ENCODE measurements around the gene BAX. TPM values are rescaled to one million over a fixed set of nuclear protein-coding genes. Genes with fewer than 3 reads are reported as not detected.

BAX gene
- total RNA-seq, 4 donors from 2014 or later = 38.9 to 42.8 (median 42.4) TPM

DNA sequence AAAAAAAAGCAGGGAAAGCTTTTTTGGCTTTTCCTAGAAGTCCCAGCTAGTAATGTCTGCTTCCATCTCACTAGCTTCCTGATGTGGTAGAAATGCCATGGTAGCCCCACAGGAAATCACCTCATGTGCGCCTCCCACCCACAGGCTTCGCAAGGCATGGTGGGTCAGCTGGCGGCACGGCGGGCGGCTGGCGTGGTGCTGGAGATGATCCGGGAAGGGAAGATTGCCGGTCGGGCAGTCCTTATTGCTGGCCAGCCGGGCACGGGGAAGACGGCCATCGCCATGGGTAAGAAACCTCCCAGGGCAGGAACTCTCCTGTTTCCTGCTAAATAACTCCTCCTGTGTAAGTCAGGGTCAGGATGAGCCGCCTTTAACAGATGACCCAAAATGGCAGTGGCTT, 49.5 kb downstream of the BAX start:
- H3K27ac ChIP-seq = no peak overlapping the region
- H3K9me3 ChIP-seq = no peaks in the 10 kb centered on the region
- DNase-seq = no peak
- intact Hi-C loops (cut with DNase I) = no loop called here
- WGBS, 2 donors = 95 to 97% methylated on average over 14 to 15 of the region's 15 CpGs
- H3K36me3 ChIP-seq = peaks cover 27 to 95% (median 36%) of the 10 kb centered on the region in 3 donors
- peaks cover 0 to 6% (median 0%) of the 10 kb centered on the region in 3 donors for H3K4me1 ChIP-seq
- no peaks in the 10 kb centered on the region for H3K27me3 ChIP-seq
- TF ChIP-seq POLR2A (IDR thresholded peaks at IDR 0.05) = no peak
- TF ChIP-seq, protein P1, sequence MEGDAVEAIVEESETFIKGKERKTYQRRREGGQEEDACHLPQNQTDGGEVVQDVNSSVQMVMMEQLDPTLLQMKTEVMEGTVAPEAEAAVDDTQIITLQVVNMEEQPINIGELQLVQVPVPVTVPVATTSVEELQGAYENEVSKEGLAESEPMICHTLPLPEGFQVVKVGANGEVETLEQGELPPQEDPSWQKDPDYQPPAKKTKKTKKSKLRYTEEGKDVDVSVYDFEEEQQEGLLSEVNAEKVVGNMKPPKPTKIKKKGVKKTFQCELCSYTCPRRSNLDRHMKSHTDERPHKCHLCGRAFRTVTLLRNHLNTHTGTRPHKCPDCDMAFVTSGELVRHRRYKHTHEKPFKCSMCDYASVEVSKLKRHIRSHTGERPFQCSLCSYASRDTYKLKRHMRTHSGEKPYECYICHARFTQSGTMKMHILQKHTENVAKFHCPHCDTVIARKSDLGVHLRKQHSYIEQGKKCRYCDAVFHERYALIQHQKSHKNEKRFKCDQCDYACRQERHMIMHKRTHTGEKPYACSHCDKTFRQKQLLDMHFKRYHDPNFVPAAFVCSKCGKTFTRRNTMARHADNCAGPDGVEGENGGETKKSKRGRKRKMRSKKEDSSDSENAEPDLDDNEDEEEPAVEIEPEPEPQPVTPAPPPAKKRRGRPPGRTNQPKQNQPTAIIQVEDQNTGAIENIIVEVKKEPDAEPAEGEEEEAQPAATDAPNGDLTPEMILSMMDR (IDR thresholded peaks at IDR 0.05) = no peak
- no peak overlapping the region for H3K4me3 ChIP-seq

DNA sequence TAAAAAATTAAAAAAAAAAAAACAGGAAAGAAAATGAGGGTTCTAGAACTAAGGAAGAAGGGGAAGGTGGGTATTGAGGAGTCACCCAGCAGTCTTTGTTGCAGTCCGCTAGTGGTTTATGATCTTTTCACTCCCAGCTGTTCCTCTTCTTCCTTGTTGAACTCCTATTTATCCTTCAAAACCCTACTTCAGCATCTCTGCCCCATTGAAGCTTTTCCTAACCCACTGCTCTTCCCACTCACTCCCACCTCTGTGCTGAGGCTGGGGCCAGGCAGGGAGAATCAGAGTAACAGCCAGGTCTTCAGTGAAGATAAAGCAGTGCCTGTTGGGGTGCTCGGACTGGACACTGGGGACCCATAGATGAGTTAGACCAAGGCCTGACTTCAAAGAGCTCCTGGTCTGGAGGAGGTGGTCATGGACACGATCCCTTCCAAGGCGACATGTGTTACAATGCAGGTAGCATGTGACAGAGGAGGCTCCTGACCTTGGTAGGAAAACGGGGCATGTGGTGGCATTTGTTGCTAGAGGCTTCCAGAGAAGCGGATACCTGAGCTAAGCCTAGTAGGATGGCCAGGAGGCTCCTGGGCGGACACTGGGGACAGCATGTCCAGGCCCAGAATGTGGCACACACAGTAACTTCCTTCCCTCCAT, 50.4 kb downstream of the BAX start:
- Histone ChIP-seq H3K4me3 (no peak overlapping the region), H3K36me3 (peaks cover 31 to 96% (median 41%) of the 10 kb centered on the region in 3 donors), H3K27me3 (no peaks in the 10 kb centered on the region), H3K27ac (no peak overlapping the region), H3K9me3 (no peaks in the 10 kb centered on the region), H3K4me1 (no peaks in the 10 kb centered on the region)
- no peak for DNase-seq
- intact Hi-C loops (cut with DNase I) = no loop called here
- TF ChIP-seq POLR2A (IDR thresholded peaks at IDR 0.05) = no peak
- TF ChIP-seq, protein P1 (IDR thresholded peaks at IDR 0.05) = no peak
- 93 to 96% methylated on average over 6 of the region's 7 CpGs for WGBS, 2 donors

DNA sequence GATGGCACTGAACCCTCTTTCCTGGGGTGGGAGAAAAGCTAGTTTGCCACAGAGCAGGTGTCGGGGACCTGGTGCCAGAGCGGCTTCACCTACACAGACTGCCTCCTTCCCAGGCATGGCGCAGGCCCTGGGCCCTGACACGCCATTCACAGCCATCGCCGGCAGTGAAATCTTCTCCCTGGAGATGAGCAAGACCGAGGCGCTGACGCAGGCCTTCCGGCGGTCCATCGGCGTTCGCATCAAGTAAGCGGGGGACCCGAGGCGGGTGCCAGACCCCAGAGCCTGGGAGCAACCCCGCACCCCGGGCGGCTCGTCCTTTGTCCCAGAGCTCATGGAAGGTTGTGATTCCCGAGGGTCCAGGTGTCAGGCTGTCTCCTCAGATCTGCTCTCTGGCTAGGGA, 52.2 kb downstream of the BAX start:
- Histone ChIP-seq H3K27me3 (no peaks in the 10 kb centered on the region), H3K9me3 (no peaks in the 10 kb centered on the region), H3K27ac (no peak overlapping the region), H3K36me3 (peaks cover 37 to 97% (median 55%) of the 10 kb centered on the region in 3 donors), H3K4me1 (no peaks in the 10 kb centered on the region), H3K4me3 (no peak overlapping the region)
- TF ChIP-seq, protein P1 (IDR thresholded peaks at IDR 0.05) = no peak
- no peak for TF ChIP-seq POLR2A (IDR thresholded peaks at IDR 0.05)
- no peak for DNase-seq
- 90 to 98% methylated on average over 2 to 11 of the region's 22 CpGs for WGBS, 2 donors
- intact Hi-C loops (cut with DNase I) = no loop called here

DNA sequence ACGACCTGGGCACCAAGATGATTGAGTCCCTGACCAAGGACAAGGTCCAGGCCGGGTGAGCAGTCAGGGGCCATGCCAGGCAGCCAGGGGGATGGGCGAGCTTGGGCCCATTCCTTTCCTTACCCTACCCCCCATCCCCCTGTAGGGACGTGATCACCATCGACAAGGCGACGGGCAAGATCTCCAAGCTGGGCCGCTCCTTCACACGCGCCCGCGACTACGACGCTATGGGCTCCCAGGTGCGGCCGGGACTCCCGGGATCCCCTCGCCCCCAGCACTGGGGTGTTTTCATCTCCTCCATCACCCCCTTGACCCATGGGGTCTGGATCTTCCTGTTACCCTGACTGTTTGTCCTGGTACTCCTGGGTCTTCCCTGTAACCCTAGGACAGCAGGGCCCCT, 55.2 kb downstream of the BAX start:
- no peaks in the 10 kb centered on the region for H3K27me3 ChIP-seq
- no peak for TF ChIP-seq POLR2A (IDR thresholded peaks at IDR 0.05)
- TF ChIP-seq, protein P1 (IDR thresholded peaks at IDR 0.05) = no peak
- H3K4me1 ChIP-seq = no peaks in the 10 kb centered on the region
- intact Hi-C loops (cut with DNase I) = no loop called here
- no peaks in the 10 kb centered on the region for H3K9me3 ChIP-seq
- no peak overlapping the region for H3K27ac ChIP-seq
- 96 to 99% methylated on average over 11 to 15 of the region's 18 CpGs for WGBS, 2 donors
- DNase-seq = no peak
- no peak overlapping the region for H3K4me3 ChIP-seq
- peaks cover 18 to 97% (median 43%) of the 10 kb centered on the region in 3 donors for H3K36me3 ChIP-seq

DNA sequence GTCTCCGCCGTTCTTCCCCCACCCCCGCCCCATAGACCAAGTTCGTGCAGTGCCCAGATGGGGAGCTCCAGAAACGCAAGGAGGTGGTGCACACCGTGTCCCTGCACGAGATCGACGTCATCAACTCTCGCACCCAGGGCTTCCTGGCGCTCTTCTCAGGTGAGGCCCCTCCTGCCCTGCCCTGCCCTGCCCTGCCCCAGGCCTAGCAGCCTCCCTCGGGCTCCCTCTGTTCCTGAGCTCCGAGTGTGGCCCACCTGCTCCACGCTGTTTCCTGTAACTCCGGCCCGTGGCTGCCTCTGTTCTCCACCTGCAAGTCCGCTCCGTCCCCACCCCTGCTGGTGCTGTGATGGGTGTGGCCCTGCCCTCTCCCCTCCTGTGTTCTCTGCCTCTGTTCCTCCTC, 55.8 kb downstream of the BAX start:
- 89 to 91% methylated on average over 12 to 16 of the region's 18 CpGs for WGBS, 2 donors
- no peak for DNase-seq

More for the DNA sequence above, 55.8 kb downstream of the BAX start:
- H3K27me3 ChIP-seq = no peaks in the 10 kb centered on the region
- H3K9me3 ChIP-seq = no peaks in the 10 kb centered on the region
- H3K36me3 ChIP-seq = peaks cover 15 to 97% (median 39%) of the 10 kb centered on the region in 3 donors
- intact Hi-C loops (cut with DNase I) = no loop called here
- H3K4me3 ChIP-seq = no peak overlapping the region
- no peak overlapping the region for H3K27ac ChIP-seq
- TF ChIP-seq, protein P1 (IDR thresholded peaks at IDR 0.05) = no peak
- no peak for TF ChIP-seq POLR2A (IDR thresholded peaks at IDR 0.05)
- no peaks in the 10 kb centered on the region for H3K4me1 ChIP-seq

All from esophagus squamous epithelium (tissue), 5 donors.